HL-60 (cell line): ENCODE data around the gene ZDHHC7.

Source experiments
- GABPA ChIP-seq: IDR thresholded peaks from 2 replicates; pipeline ENCODE4 v1.6.1; 2012; ENCODE audit warnings: low read depth
- POLR2AphosphoS5 ChIP-seq: IDR thresholded peaks from 2 replicates; pipeline ENCODE4 v1.6.1; 2012; ENCODE audit warnings: low read depth
- REST ChIP-seq: IDR thresholded peaks from 2 replicates; pipeline ENCODE4 v1.6.1; 2012; ENCODE audit warnings: low read depth; ENCODE audit not compliant: insufficient replicate concordance
- TF ChIP-seq, protein P1 (sequence below): IDR thresholded peaks from one replicate; pipeline ENCODE4 v1.5.1; 2011; ENCODE audit warnings: low read length, control low read depth, inconsistent platforms; ENCODE audit not compliant: insufficient read depth

- TF ChIP-seq, protein P1, sequence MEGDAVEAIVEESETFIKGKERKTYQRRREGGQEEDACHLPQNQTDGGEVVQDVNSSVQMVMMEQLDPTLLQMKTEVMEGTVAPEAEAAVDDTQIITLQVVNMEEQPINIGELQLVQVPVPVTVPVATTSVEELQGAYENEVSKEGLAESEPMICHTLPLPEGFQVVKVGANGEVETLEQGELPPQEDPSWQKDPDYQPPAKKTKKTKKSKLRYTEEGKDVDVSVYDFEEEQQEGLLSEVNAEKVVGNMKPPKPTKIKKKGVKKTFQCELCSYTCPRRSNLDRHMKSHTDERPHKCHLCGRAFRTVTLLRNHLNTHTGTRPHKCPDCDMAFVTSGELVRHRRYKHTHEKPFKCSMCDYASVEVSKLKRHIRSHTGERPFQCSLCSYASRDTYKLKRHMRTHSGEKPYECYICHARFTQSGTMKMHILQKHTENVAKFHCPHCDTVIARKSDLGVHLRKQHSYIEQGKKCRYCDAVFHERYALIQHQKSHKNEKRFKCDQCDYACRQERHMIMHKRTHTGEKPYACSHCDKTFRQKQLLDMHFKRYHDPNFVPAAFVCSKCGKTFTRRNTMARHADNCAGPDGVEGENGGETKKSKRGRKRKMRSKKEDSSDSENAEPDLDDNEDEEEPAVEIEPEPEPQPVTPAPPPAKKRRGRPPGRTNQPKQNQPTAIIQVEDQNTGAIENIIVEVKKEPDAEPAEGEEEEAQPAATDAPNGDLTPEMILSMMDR: no peak
- no peak for TF ChIP-seq POLR2AphosphoS5
- TF ChIP-seq GABPA: no peak
- TF ChIP-seq REST: no peak
Observed at GRCh38 chr16:85003076-85003475, 8.3 kb downstream of the ZDHHC7 start.
